Raji (cell line): Measurements from ENCODE around the gene SERPINA9.

Experiments used
- POLR2A ChIP-seq: IDR thresholded peaks from 2 replicates; pipeline ENCODE4 v1.6.1; 2011; ENCODE audit warnings: low read depth, low read length, control low read depth; ENCODE audit not compliant: insufficient read depth

SERPINA9 gene

GRCh38 chr14:94423453-94424056, 52.4 kb downstream of the SERPINA9 start:
- no peak for TF ChIP-seq POLR2A

GRCh38 chr14:94421316-94421715, 54.7 kb downstream of the SERPINA9 start:
- no peak for TF ChIP-seq POLR2A
